Common myeloid progenitor, CD34-positive (primary cell): ENCODE data around the gene RAD51B.

Experiments
- CTCF ChIA-PET: fragments of 350-600 bp; sonication (Branson Sonifier 250); formaldehyde crosslinking; loops from one replicate; lab custom pipeline; 2021; ENCODE audit warnings: antibody characterized with exemption; lab: Charles Lee
- POLR2A ChIA-PET: fragments of 350-600 bp; sonication (Branson Sonifier 250); formaldehyde crosslinking; loops from one replicate; lab custom pipeline; 2021; ENCODE audit warnings: antibody characterized with exemption; lab: Charles Lee
- DNase-seq, 3 donors: peaks; one replicate each; pipeline versions ENCODE4 v3.0.0 to v3.0.0-alpha.2; 2013
- H3K27ac ChIP-seq, 2 experiments: 1 replicate in 1 of 2; 2 replicates in 1 of 2; pipeline ENCODE4 v1.7.0; 2013; ENCODE audit warnings: inconsistent platforms in 2 of 2, low read length in 2 of 2, mild to moderate bottlenecking in 2 of 2, low read depth in 1 of 2, moderate library complexity in 1 of 2; ENCODE audit not compliant: severe bottlenecking in 2 of 2, insufficient read depth in 1 of 2, poor library complexity in 1 of 2
- H3K27me3 ChIP-seq, 5 experiments: replicated peaks in 2 of 5; 1 replicate in 3 of 5; 2 replicates in 2 of 5; pipeline versions ENCODE4 v1.6.1 to v1.7.0; 2013; ENCODE audit warnings: low read length in 4 of 5, mild to moderate bottlenecking in 2 of 5, moderate library complexity in 2 of 5, inconsistent platforms in 1 of 5; ENCODE audit not compliant: insufficient read depth in 5 of 5, control insufficient read depth in 4 of 5
- H3K36me3 ChIP-seq, 4 experiments: 1 replicate in 2 of 4; 2 replicates in 2 of 4; pipeline versions ENCODE4 v1.6.1 to v1.7.0; 2013; ENCODE audit warnings: low read length in 3 of 4, control low read depth in 1 of 4, mild to moderate bottlenecking in 1 of 4; ENCODE audit not compliant: control insufficient read depth in 4 of 4, insufficient read depth in 4 of 4
- H3K4me1 ChIP-seq, 4 experiments: 1 replicate in 3 of 4; 2 replicates in 1 of 4; pipeline versions ENCODE4 v1.6.1 to v1.7.1; 2013; ENCODE audit warnings: low read length in 3 of 4, mild to moderate bottlenecking in 3 of 4, control low read depth in 1 of 4, inconsistent platforms in 1 of 4, moderate library complexity in 1 of 4; ENCODE audit not compliant: control insufficient read depth in 4 of 4, insufficient read depth in 4 of 4; ENCODE audit errors: control extremely low read depth in 1 of 4
- H3K4me3 ChIP-seq, 7 experiments: 1 replicate in 4 of 7; 2 replicates in 3 of 7; pipeline versions ENCODE4 v1.5.1 to v1.7.0; 2013; ENCODE audit warnings: mild to moderate bottlenecking in 7 of 7, low read length in 6 of 7, moderate library complexity in 6 of 7, inconsistent platforms in 2 of 7, low read depth in 2 of 7, control low read depth in 1 of 7; ENCODE audit not compliant: insufficient read depth in 4 of 7, control insufficient read depth in 1 of 7; ENCODE audit errors: extremely low read depth in 1 of 7
- H3K9me3 ChIP-seq, 5 experiments: 1 replicate in 4 of 5; 2 replicates in 1 of 5; pipeline versions ENCODE4 v1.6.1 to v1.7.1; 2013; ENCODE audit warnings: low read length in 4 of 5, mild to moderate bottlenecking in 2 of 5, inconsistent platforms in 1 of 5, low read depth in 1 of 5, moderate library complexity in 1 of 5; ENCODE audit not compliant: control insufficient read depth in 4 of 5, insufficient read depth in 2 of 5; ENCODE audit errors: control extremely low read depth in 1 of 5
- WGBS: methylation state at CpG from one replicate; pipeline ENCODE4 v1.1.5; 2013; ENCODE audit not compliant: insufficient coverage; 5-methylcytosine and 5-hydroxymethylcytosine counted together

The RAD51B gene

GRCh38 chr14:68501614-68502052, 682.1 kb downstream of the RAD51B start:
- Histone ChIP-seq H3K27me3 (no peaks in the 10 kb centered on the region), H3K4me1 (peaks cover 0 to 3% (median 1%) of the 10 kb centered on the region in 4 experiments), H3K4me3 (no peak overlapping the region), H3K27ac (no peak overlapping the region), H3K36me3 (no peaks in the 10 kb centered on the region), H3K9me3 (no peaks in the 10 kb centered on the region)
- 89% methylated on average over 9 of the region's 9 CpGs for WGBS
- POLR2A ChIA-PET = no interaction called here
- no peak for DNase-seq
- CTCF ChIA-PET = no interaction called here

DNA sequence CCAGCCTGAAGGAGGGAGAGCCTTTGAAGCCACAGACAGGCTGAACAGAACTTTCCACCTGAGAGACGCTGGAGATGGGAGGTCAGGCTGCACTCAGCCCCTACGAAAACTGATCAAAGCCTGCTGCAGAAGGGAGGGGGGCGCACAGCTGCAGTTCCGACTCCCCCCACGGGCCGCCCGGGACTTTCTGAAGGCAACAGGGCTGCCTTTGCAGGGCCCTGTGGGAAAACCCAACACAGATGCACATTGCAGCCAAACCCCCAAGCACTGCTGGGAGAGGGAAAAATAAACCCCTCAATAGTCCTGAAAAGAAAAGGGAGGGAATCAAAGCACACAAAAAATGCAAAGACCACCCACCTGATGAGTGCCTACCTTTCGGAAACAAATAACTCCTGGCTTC, 682.7 kb downstream of the RAD51B start:
- H3K4me3 ChIP-seq = no peak overlapping the region
- no peaks in the 10 kb centered on the region for H3K9me3 ChIP-seq
- no peak overlapping the region for H3K27ac ChIP-seq
- H3K4me1 ChIP-seq = peaks cover 0 to 5% (median 2%) of the 10 kb centered on the region in 4 experiments
- CTCF ChIA-PET = no interaction called here
- H3K27me3 ChIP-seq = no peaks in the 10 kb centered on the region
- WGBS = 99% methylated on average over 5 of the region's 8 CpGs
- POLR2A ChIA-PET = no interaction called here
- no peak for DNase-seq
- no peaks in the 10 kb centered on the region for H3K36me3 ChIP-seq

GRCh38 chr14:68503186-68503825, 683.7 kb downstream of the RAD51B start:
- peaks cover 0 to 5% (median 2%) of the 10 kb centered on the region in 4 experiments for H3K4me1 ChIP-seq
- POLR2A ChIA-PET = no interaction called here

DNA sequence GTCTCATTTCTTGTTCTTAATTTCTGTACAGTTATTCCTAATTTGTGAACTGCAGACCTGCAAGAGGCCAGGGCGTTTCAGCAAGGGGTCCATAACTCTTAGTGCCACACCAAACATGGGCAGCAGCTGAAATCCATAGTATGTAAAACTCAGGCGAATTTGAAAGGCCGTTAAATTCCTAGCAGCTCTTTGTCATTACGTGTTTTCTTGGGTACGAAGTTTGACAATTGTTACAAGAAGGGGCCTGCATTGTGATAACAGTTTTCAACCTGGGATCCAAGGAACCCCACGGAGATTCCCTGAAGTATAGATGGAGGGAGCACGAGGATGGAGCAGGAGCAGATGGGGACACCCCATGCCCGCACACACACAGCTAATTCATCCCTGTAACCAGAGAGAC, 685.3 kb downstream of the RAD51B start:
- POLR2A ChIA-PET = no interaction called here
- no peak for DNase-seq
- WGBS = 73% methylated on average over 5 of the region's 8 CpGs
- peaks cover 0 to 5% (median 2%) of the 10 kb centered on the region in 4 experiments for H3K4me1 ChIP-seq
- no peaks in the 10 kb centered on the region for H3K36me3 ChIP-seq
- no peak overlapping the region for H3K4me3 ChIP-seq
- H3K27ac ChIP-seq = no peak overlapping the region
- CTCF ChIA-PET = no interaction called here
- H3K9me3 ChIP-seq = no peaks in the 10 kb centered on the region
- no peaks in the 10 kb centered on the region for H3K27me3 ChIP-seq

More at GRCh38 chr14:68503186-68503825, 683.7 kb downstream of the RAD51B start:
- 90% methylated on average over 2 of the region's 7 CpGs for WGBS
- Histone ChIP-seq H3K4me3 (no peak overlapping the region), H3K27me3 (no peaks in the 10 kb centered on the region), H3K9me3 (no peaks in the 10 kb centered on the region), H3K36me3 (no peaks in the 10 kb centered on the region), H3K27ac (no peak overlapping the region)
- no peak for DNase-seq
- CTCF ChIA-PET = no interaction called here

DNA sequence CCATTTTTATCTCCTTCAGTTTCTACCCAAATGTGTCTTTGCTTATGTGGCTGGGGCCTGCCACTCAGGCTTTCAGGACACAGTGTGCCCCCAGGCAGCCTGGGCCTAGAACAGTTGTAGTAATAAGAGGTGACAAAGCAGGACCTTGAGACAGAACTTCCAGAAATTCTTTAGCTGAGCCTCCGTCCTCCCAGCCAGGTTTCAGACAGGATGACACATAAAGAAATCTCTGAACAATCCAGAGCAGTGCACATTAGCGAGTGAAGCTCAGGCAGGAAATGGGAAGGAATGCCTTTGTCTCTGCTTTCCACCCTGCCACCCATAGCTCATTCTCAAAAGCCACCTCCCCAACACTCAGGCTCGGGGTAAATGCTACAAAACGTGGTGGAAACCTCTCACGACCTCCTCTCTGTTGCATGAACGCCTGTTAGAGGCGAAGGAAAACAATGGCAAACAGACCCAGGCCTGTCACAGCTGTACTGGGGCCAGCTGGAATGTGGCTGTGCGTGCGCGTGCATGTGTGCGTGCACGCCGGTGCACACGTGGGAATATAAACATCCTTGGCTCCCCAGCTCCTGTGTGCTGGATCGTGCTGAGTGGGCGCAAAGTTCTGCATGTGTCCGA, 686.6 kb downstream of the RAD51B start:
- Histone ChIP-seq H3K4me1 (peaks cover 0 to 5% (median 2%) of the 10 kb centered on the region in 4 experiments), H3K36me3 (no peaks in the 10 kb centered on the region), H3K9me3 (no peaks in the 10 kb centered on the region), H3K4me3 (no peak overlapping the region), H3K27me3 (no peaks in the 10 kb centered on the region), H3K27ac (no peak overlapping the region)
- DNase-seq = no peak
- ChIA-PET POLR2A (no interaction called here), CTCF (interaction anchor here (0.9 to 1.6 kb wide), 2 partner anchors 9 to 257 kb away, joined by 3 to 4 read pairs; no protein-coding TSS in a partner anchor)
- WGBS = 95% methylated on average over 16 of the region's 17 CpGs

DNA sequence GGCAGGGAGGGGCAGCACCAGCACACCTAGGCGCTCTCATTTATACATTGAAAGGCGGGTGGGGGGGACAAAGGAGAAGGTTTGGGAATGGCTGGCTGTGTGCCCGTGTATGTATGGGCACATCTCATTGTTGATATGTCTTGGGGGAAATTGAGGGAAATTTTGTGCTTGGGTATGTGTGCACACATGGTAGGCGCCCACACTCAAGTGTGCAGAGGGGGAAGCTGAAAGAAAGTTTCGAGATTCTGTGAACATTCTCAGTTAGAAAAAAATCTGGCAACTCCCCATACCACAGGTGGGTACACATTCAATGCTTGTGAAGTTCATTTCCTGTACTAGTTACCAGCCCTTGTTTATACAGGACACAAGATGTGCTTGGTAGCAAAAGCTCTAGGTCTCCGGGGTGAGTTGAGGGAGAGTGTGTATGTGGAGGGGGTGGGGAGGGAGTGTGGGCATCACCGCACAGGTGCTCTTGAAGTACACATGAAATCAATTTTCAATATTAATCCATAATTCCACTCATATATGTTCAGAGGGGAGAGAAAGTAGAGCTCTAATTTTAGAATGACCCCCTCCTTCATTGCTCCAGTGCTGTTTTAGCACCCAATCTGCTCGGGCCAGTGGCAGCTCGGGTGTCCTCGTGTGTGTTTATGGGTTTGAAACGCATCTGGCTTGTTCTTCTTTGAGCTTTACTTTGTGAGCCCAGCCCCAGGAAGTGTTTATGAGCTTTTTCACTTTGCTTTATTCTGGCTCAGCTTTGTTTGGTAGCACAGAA, 687.3 kb downstream of the RAD51B start:
- no peak overlapping the region for H3K27ac ChIP-seq
- WGBS = 88% methylated on average over 8 of the region's 11 CpGs
- POLR2A ChIA-PET = no interaction called here
- CTCF ChIA-PET = interaction anchor here (0.9 to 1.6 kb wide), 4 partner anchors 8 to 258 kb away, joined by 3 to 4 read pairs (median 3); no protein-coding TSS in a partner anchor
- no peaks in the 10 kb centered on the region for H3K9me3 ChIP-seq
- no peak overlapping the region for H3K4me3 ChIP-seq
- H3K36me3 ChIP-seq = no peaks in the 10 kb centered on the region
- no peaks in the 10 kb centered on the region for H3K27me3 ChIP-seq
- no peak for DNase-seq
- H3K4me1 ChIP-seq = peaks cover 0 to 5% (median 2%) of the 10 kb centered on the region in 4 experiments
